ENCODE results near the gene CEP112. TPM values are rescaled to one million over a fixed set of nuclear protein-coding genes. Genes with fewer than 3 reads are reported as not detected.

The CEP112 gene
- total and polyA plus RNA-seq, 10 of the 15 experiments (the other 5 are each of a cell fraction or from before 2014, with no cell fraction given) = 0.11 to 3.8 (median 0.32) TPM; not detected in 1

- no peak for DNase-seq (ENCODE audit: low read depth, low spot score)
- RAD21 ChIA-PET (ENCODE audit: unreplicated experiment) = no interaction called here
- intact Hi-C loops (cut with micrococcal nuclease; ENCODE audit: unreplicated experiment) (no loop called here), in situ Hi-C loops (cut with MboI) (no loop called here)
- 0 out of 4 replicates have a peak, but pooled peaks cover 0 to 2% of the 10 kb centered on the region in 2 experiments for H3K27me3 ChIP-seq (replicated peaks in 1 of 2; ENCODE audit: control insufficient read depth in 2 of 2, insufficient read depth in 2 of 2, low read length in 1 of 2)
- no peak overlapping the region for H2AFZ ChIP-seq (ENCODE audit: control insufficient read depth, low read depth, low read length)
- 0% methylated on average over 11 of the region's 11 CpGs for WGBS (ENCODE audit: insufficient coverage, insufficient replicate concordance, low lambda C conversion rate, missing lambda C conversion rate)
- POLR2A ChIA-PET = no interaction called here
- no peak for FAIRE-seq
- no peaks in the 10 kb centered on the region for H3K9me3 ChIP-seq (replicated peaks; ENCODE audit: control insufficient read depth, insufficient read depth, low read length)
- SMC1A ChIA-PET (ENCODE audit: uncharacterized antibody, unreplicated experiment) = no interaction called here
- no peak for ATAC-seq
- H3K9ac ChIP-seq (ENCODE audit: control insufficient read depth, insufficient read depth, low read length) = no peak overlapping the region
- H4K20me1 ChIP-seq (ENCODE audit: control insufficient read depth, insufficient read depth) = no peaks in the 10 kb centered on the region
- H3K4me3 ChIP-seq = no peak overlapping the region
- H3K79me2 ChIP-seq (ENCODE audit: control insufficient read depth, insufficient read depth, low read length) = no peaks in the 10 kb centered on the region
- H3K36me3 ChIP-seq (ENCODE audit: control insufficient read depth in 2 of 2, insufficient read depth in 2 of 2, low read length in 1 of 2) = no peaks in the 10 kb centered on the region
- H3K4me1 ChIP-seq (ENCODE audit: control insufficient read depth, insufficient read depth, low read length) = no peaks in the 10 kb centered on the region
- CTCF ChIA-PET = interaction anchor here (0.6 kb wide), 1 partner anchor 848 kb away, joined by 3 read pairs; no protein-coding TSS in a partner anchor
- H3K4me2 ChIP-seq (ENCODE audit: control insufficient read depth, insufficient read depth) = no peak overlapping the region
- H3K27ac ChIP-seq (ENCODE audit: control insufficient read depth, insufficient read depth) = no peak overlapping the region
- TF ChIP-seq RB1 (IDR thresholded peaks at IDR 0.05; ENCODE audit: borderline replicate concordance) (no peak), YBX1 (IDR thresholded peaks at IDR 0.05) (no peak), MEF2B (IDR thresholded peaks at IDR 0.05; ENCODE audit: partially characterized antibody, poor library complexity, severe bottlenecking) (no peak), RAD51 (IDR thresholded peaks at IDR 0.05) (no peak), NR2C2 (IDR thresholded peaks at IDR 0.05; ENCODE audit: borderline replicate concordance, control insufficient read depth, insufficient read length, low read depth) (no peak), JUNB (IDR thresholded peaks at IDR 0.05) (no peak), TCF12 (IDR thresholded peaks at IDR 0.05; ENCODE audit: low read depth, low read length) (no peak), ZNF274 (IDR thresholded peaks at IDR 0.05; ENCODE audit: insufficient read depth, insufficient read length) (no peak), ESRRA (IDR thresholded peaks at IDR 0.05; ENCODE audit: low read length) (no peak), HSF1 (IDR thresholded peaks at IDR 0.05; ENCODE audit: low read depth, low read length) (no peak), MYB (IDR thresholded peaks at IDR 0.05; ENCODE audit: borderline replicate concordance, low read depth, low read length) (no peak)
- TF ChIP-seq, protein P1, sequence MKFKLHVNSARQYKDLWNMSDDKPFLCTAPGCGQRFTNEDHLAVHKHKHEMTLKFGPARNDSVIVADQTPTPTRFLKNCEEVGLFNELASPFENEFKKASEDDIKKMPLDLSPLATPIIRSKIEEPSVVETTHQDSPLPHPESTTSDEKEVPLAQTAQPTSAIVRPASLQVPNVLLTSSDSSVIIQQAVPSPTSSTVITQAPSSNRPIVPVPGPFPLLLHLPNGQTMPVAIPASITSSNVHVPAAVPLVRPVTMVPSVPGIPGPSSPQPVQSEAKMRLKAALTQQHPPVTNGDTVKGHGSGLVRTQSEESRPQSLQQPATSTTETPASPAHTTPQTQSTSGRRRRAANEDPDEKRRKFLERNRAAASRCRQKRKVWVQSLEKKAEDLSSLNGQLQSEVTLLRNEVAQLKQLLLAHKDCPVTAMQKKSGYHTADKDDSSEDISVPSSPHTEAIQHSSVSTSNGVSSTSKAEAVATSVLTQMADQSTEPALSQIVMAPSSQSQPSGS (IDR thresholded peaks at IDR 0.05; ENCODE audit: low read length) = no peak
- TF ChIP-seq, protein P2, sequence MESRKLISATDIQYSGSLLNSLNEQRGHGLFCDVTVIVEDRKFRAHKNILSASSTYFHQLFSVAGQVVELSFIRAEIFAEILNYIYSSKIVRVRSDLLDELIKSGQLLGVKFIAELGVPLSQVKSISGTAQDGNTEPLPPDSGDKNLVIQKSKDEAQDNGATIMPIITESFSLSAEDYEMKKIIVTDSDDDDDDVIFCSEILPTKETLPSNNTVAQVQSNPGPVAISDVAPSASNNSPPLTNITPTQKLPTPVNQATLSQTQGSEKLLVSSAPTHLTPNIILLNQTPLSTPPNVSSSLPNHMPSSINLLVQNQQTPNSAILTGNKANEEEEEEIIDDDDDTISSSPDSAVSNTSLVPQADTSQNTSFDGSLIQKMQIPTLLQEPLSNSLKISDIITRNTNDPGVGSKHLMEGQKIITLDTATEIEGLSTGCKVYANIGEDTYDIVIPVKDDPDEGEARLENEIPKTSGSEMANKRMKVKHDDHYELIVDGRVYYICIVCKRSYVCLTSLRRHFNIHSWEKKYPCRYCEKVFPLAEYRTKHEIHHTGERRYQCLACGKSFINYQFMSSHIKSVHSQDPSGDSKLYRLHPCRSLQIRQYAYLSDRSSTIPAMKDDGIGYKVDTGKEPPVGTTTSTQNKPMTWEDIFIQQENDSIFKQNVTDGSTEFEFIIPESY (IDR thresholded peaks at IDR 0.05) = no peak
- no TSS peak for BruUV-seq (replicated peaks)
Observed at GRCh38 chr17:66221755-66222530, 30.0 kb upstream of the CEP112 start.

All from GM12878 (cell line).